Measurements from ENCODE around the gene METTL25.

The METTL25 gene

DNA sequence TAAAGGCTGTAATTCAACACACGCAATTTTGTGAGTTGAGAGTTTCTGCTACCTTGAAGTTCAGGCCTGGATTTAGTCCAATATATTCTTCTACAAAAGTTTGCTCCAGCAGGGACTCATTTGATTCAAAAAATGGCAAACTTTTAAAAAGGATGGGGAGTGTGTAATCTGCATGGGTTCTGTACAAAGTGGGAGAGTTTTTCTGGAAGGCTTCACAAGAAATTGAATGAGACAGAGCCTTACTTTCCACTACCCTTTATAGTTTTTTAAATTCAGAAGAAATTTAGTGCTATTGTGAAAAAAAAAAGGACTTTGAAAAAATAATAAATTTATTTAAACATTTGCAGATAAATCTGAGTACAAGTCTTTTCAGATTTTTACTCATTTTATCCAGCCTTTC is 116.9 kb downstream of the METTL25 start:
- Histone ChIP-seq H2AFZ (no peak overlapping the region), H3K9ac (no peak overlapping the region), H3K9me3 (ENCODE audit: control insufficient read depth, low read length) (no peaks in the 10 kb centered on the region), H3K27ac (no peak overlapping the region), H3K36me3 (ENCODE audit: control insufficient read depth, insufficient read depth, low read length) (no peaks in the 10 kb centered on the region), H3K4me3 (ENCODE audit: low read depth, low read length) (no peak overlapping the region), H3K27me3 (ENCODE audit: control insufficient read depth, insufficient read depth, low read length) (no peaks in the 10 kb centered on the region), H3K4me1 (no peaks in the 10 kb centered on the region), H3K79me2 (no peaks in the 10 kb centered on the region), H3K4me2 (ENCODE audit: low read length) (no peak overlapping the region)
- no peak for TF ChIP-seq CTCF (IDR thresholded peaks at IDR 0.05)

DNA sequence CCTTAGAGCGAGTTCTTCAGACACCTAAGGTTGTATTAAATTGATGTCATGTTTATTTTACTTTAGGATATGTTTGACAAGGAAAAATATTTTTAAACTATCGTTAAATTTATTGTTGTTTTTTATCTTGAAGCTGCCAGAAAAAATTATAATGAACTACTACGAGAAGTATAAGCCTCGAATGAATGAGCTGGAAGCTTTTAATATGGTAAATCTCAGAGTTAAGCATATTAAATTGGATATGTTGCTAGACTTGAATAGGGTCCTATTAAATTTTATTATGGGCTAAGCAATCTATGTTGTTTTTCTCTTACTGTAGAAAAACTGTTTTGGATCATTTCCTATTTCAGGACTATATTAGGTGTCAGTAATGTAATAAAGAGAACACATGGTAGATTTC is 118.2 kb downstream of the METTL25 start:
- no peaks in the 10 kb centered on the region for H3K27me3 ChIP-seq (ENCODE audit: control insufficient read depth, insufficient read depth, low read length)
- H3K27ac ChIP-seq = no peak overlapping the region
- no peak overlapping the region for H2AFZ ChIP-seq
- no peak overlapping the region for H3K4me2 ChIP-seq (ENCODE audit: low read length)
- H3K4me1 ChIP-seq = no peaks in the 10 kb centered on the region
- H3K4me3 ChIP-seq (ENCODE audit: low read depth, low read length) = no peak overlapping the region
- H3K79me2 ChIP-seq = no peaks in the 10 kb centered on the region
- H3K9me3 ChIP-seq (ENCODE audit: control insufficient read depth, low read length) = no peaks in the 10 kb centered on the region
- H3K9ac ChIP-seq = no peak overlapping the region
- TF ChIP-seq CTCF (IDR thresholded peaks at IDR 0.05) = no peak
- no peaks in the 10 kb centered on the region for H3K36me3 ChIP-seq (ENCODE audit: control insufficient read depth, insufficient read depth, low read length)

GRCh38 chr12:82479511-82479910 is 121.2 kb downstream of the METTL25 start:
- Histone ChIP-seq H3K4me1 (no peaks in the 10 kb centered on the region), H3K79me2 (no peaks in the 10 kb centered on the region)

GRCh38 chr12:82480606-82481005 is 122.3 kb downstream of the METTL25 start:
- no peaks in the 10 kb centered on the region for H3K27me3 ChIP-seq (ENCODE audit: control insufficient read depth, insufficient read depth, low read length)

More at GRCh38 chr12:82479511-82479910, 121.2 kb downstream of the METTL25 start:
- no peak overlapping the region for H3K27ac ChIP-seq
- no peak for TF ChIP-seq CTCF (IDR thresholded peaks at IDR 0.05)
- H2AFZ ChIP-seq = no peak overlapping the region
- no peaks in the 10 kb centered on the region for H3K27me3 ChIP-seq (ENCODE audit: control insufficient read depth, insufficient read depth, low read length)
- H3K36me3 ChIP-seq (ENCODE audit: control insufficient read depth, insufficient read depth, low read length) = no peaks in the 10 kb centered on the region
- no peak overlapping the region for H3K4me2 ChIP-seq (ENCODE audit: low read length)
- no peaks in the 10 kb centered on the region for H3K9me3 ChIP-seq (ENCODE audit: control insufficient read depth, low read length)
- H3K4me3 ChIP-seq (ENCODE audit: low read depth, low read length) = no peak overlapping the region
- H3K9ac ChIP-seq = no peak overlapping the region

More at GRCh38 chr12:82480606-82481005, 122.3 kb downstream of the METTL25 start:
- Histone ChIP-seq H3K27ac (no peak overlapping the region), H3K4me2 (ENCODE audit: low read length) (no peak overlapping the region), H3K4me3 (ENCODE audit: low read depth, low read length) (no peak overlapping the region), H3K79me2 (no peaks in the 10 kb centered on the region), H2AFZ (no peak overlapping the region), H3K36me3 (ENCODE audit: control insufficient read depth, insufficient read depth, low read length) (no peaks in the 10 kb centered on the region), H3K4me1 (no peaks in the 10 kb centered on the region), H3K9ac (no peak overlapping the region), H3K9me3 (ENCODE audit: control insufficient read depth, low read length) (no peaks in the 10 kb centered on the region)
- no peak for TF ChIP-seq CTCF (IDR thresholded peaks at IDR 0.05)

Data from parathyroid adenoma (tissue), 2 donors.